Right ventricle myocardium inferior (tissue), 1 donor: Measurements from ENCODE around the gene MAGOH. TPM values are rescaled to one million over a fixed set of nuclear protein-coding genes. Genes with fewer than 3 reads are reported as not detected.

Experiments
- ATAC-seq: fragments of 200-7000 bp; cut with Tn5 transposase; one replicate; pipeline ENCODE4 v1.9.1; 2020; ENCODE audit warnings: mild to moderate bottlenecking, moderate library complexity
- DNase-seq: peaks from one replicate; pipeline ENCODE4 v3.0.0; 2021; ENCODE audit errors: missing footprints
- intact Hi-C: fragments of 100-400 bp; cut with DNase I; formaldehyde crosslinking; loops from one replicate; pipeline ENCODE4 v1.11.0; 2022
- total RNA-seq: library from RNA; stranded (reverse); fragmentation: NEBNext Ultra II Directional; extraction: Animal tissue kit (Norgen Biotek cat#: 25700); gene quantifications from one replicate; pipeline ENCODE4 v1.2.1, GENCODE V29; 2021
- donor health status: DM: no; HTN: yes; CAD: no; lungs with severe emphysema.

The MAGOH gene
- total RNA-seq, 1 donor from 2014 or later, result 24.0 TPM

DNA sequence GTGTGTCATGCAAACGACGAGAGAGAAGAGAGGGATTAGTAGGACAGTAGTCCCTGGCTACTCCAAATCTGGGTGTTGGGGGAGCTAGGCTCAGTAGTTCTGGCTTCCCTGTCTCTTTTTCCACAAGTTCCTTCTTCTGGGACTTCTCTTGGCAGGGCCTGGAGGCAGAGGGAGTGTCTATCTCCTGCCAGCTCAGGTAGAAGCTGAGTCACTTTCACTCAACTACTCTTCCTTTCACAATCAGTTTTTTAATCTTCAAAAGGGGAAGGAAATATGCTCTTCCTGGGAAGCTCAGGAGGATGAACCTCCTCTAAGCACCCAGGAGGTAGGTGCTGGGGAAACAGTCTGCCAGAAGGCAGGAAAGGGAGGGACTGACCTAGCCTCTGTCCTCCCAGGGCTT lies 35.2 kb upstream of the MAGOH start:
- no peak for ATAC-seq
- no peak for DNase-seq
- intact Hi-C loops, result no loop called here

GRCh38 chr1:53272349-53272748 lies 34.0 kb upstream of the MAGOH start:
- intact Hi-C loops, result no loop called here
- no peak for DNase-seq
- ATAC-seq, result no peak

GRCh38 chr1:53271446-53272090 lies 33.2 kb upstream of the MAGOH start:
- intact Hi-C loops, result no loop called here
- ATAC-seq, result no peak
- DNase-seq, result no peak

DNA sequence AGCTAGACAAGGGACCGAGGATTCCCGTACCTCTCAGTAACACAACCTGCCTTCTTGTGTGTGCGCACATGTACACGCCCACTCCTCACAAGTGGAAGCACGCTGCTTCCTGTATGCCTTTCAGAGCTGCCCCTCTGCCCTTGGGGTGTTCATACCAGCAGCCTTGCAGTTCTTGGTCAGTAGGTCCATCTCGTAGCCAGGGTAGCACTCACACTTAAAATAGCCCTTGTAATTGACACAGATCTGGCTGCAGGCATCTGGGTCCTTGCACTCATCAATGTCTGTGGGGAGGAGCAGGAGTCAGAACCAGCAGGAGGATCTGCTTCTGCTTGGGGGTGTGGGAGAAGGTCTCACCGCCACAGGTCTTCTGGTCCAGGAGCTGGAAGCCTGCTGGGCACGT lies 32.6 kb upstream of the MAGOH start:
- DNase-seq, result no peak
- no peak for ATAC-seq
- intact Hi-C loops, result no loop called here

- no peak for ATAC-seq
- DNase-seq, result no peak
- intact Hi-C loops, result no loop called here
Observed at GRCh38 chr1:53270107-53270506, 31.8 kb upstream of the MAGOH start.

DNA sequence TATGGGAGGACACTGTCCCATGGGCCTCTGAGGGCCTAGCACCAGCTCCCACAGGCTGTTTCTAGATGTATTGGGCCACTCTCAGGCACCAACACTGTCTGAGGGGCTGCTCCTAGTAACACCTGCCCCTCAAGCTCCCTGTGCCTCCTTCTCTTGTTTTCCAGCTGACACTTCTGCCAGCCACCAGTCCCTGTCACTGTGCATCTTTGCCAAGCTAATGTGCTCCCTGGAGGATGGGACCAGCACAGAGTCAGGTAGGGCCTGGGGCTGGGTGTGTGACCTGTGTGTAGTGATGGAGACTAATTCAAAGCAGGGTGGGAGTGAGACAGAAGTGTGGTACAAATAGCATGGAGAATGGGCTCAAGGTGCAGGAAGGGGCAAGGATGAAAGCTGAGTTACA lies 29.4 kb upstream of the MAGOH start:
- DNase-seq (no peak), ATAC-seq (no peak)
- intact Hi-C loops, result no loop called here

DNA sequence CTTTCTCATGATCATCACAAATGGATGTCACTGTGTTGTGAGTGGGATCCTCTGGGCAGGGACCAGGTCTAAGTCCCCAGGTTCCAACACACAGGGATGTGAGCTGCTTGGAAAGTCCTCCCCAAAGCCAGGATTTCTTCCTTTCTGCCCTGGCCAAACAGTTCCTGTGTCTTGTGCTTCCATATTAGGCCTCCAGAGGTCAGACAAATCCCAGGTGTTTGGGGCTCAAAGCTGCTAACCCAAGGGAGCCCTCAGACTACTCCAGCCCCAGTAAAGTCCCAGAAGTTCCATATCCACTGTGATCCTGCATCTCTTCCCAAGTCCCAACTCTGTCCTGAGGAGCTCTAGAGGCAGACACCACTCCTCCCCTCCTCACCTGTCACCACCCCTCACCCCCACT lies 27.7 kb upstream of the MAGOH start:
- ATAC-seq (no peak), DNase-seq (no peak)
- intact Hi-C loops, result no loop called here

GRCh38 chr1:53265581-53265980 lies 27.3 kb upstream of the MAGOH start:
- intact Hi-C loops, result no loop called here

GRCh38 chr1:53264048-53264447 lies 25.7 kb upstream of the MAGOH start:
- DNase-seq (no peak), ATAC-seq (no peak)
- intact Hi-C loops, result no loop called here

More at GRCh38 chr1:53265581-53265980, 27.3 kb upstream of the MAGOH start:
- DNase-seq (no peak), ATAC-seq (no peak)

GRCh38 chr1:53262000-53262399 lies 23.7 kb upstream of the MAGOH start:
- no peak for ATAC-seq
- DNase-seq, result no peak
- intact Hi-C loops, result no loop called here

DNA sequence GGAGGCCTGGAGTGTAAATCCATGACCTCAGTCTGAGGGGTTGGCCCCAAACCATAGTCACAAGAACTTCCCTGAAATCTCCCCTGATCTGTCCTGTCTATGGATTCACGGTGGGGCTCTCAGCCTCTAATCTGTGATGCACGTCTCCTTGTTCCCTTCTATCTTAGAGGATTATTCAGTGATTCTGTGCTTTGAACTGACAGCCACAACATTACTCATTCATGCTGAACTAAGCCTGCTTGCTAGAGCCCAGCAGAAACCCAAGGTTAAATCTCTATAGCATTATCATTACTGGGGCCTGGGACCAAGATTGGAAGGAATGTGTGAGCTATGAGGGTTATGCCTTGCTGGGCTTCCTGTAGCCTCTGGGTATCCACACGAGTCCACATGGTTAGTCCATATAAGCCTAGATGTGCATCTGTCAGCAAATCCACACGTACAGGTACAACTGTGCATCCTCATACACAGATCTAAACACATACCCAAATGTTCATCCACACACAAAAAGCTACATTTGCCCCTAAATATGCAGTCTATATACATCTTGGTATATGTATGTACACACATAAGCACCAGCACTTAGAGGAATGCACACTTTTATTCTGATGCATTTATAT lies 22.4 kb upstream of the MAGOH start:
- DNase-seq (no peak), ATAC-seq (no peak)
- intact Hi-C loops, result no loop called here

DNA sequence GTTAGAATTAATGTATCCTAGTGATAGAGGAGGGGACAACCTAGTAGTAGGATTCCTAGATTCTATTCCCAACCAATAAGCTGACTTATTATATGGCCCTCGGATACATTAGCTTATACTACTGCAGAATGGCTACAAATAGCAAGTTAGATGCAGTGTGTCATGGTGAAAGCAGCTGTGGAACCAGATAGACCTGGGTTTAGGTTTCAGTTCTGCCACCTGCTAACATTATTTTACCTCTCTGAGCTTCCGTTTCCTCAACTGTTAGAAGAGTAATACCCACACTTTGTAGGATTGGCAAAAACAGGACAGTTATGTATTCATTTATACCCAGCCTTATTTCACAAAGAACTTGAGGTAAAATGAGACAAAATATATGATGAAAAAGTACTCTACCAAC lies 21.6 kb upstream of the MAGOH start:
- ATAC-seq, result no peak
- no peak for DNase-seq
- intact Hi-C loops, result no loop called here

DNA sequence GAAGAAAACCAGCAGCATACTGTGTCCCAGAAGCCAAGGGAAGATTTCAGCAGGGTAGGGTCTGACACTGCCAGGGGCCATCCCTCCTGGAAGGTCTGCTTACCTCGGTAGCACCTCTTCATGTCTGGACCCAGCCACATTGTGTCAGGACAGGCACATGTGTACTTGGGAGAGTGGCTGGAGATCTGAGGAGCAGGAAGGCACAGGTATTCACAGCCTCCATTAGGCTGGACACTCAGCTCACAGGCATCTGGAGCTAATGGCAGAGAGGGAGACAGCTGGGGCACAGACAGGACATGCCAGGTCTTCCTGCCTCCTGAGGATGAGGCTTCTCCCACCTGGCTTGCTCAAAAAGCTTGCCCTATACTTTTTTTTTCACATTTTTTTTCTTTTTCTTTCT lies 19.9 kb upstream of the MAGOH start:
- intact Hi-C loops, result no loop called here
- ATAC-seq, result no peak

DNA sequence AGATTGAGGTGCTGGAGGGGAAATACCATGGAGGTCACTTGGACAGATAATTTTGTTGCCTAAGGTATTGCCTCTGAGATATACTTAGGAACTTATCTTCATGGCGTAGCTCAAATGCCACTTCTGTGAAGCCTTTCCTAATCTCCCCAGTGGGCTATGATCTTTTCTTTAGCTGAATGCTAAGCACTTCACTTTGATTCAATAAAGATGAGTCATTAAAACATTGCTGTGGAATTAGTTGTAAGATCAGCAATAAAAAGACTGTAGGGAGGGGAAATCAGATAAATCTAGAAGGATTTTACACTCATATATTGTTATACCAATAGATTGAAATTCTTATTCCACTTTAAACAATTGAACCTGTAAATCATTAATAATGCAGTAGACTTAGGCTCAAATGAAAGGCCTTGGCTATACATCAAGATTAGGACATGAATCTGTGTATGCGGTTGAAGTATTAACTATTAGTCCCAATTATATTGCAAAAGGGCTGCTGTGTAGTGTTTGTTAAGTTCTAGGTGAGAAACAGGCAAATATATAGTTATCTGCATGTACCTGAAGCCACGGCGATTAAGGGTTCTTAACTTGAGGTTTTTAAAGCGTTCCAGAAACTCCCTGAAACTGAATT lies 19.2 kb upstream of the MAGOH start:
- DNase-seq, result no peak
- intact Hi-C loops, result no loop called here
- no peak for ATAC-seq

More for the DNA sequence above, 19.9 kb upstream of the MAGOH start:
- no peak for DNase-seq

DNA sequence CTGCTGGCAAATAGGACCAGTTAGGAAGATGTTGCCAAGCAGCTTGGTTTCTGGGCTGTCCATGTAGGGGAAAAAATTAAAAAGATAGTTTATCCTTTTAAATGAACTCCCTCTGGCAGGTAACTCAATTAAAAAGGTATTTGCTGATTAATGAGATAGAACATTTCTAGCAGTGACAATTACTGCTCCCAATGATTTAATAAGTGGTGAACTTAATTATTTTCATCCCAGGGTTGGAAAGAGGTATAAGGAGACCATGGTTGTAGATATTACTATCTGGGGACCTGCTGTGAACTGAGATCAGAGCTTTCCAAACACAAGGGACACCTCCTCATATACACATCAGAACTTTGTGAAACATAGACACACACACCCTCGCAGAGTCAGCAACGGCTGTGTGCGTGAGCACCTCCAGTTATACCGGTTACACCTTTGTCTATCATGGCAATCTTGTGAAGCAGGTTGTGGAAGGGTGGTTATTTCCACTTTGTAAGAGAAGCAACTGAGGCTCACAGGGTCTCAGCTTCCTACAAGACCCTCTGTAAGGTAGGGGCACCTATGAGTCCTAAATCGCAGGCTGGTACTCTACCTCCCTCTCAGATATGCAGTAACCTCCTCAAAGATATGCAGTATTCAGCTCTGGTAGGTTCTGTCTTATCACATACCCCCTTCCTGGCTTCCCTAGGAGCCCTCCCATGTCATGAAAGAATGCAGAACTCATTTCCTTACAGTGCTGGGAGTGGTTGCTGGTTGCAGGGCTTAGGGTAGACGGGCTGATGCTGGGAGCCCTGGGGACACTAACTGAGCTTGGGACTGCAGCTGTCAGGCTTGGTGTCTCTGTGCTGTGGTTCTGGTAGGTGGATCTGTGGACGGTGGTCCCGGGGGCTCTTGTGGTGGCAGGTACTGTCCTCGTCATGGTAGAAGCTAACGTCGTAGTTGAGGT lies 18.5 kb upstream of the MAGOH start:
- intact Hi-C loops, result no loop called here
- ATAC-seq (no peak), DNase-seq (no peak)

DNA sequence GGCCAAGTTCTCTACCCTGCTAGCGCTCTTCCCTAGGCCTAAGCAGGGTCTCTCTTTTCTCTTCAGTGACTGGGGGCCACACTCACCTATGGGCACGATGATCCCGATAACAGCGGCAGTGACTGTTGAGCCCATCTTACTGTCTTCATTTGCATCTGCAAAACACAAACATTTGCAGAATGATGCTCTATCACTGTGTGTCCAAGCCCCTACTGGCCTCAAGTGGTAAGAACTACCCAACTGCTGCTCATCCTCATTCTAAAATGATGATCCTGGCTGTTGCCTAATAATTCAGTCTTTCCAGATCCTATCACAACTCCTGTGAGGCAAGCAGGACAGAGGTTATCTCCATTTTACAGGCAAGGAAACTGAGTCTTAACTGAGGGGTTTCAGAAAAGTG lies 16.7 kb upstream of the MAGOH start:
- no peak for DNase-seq
- intact Hi-C loops, result no loop called here
- no peak for ATAC-seq

DNA sequence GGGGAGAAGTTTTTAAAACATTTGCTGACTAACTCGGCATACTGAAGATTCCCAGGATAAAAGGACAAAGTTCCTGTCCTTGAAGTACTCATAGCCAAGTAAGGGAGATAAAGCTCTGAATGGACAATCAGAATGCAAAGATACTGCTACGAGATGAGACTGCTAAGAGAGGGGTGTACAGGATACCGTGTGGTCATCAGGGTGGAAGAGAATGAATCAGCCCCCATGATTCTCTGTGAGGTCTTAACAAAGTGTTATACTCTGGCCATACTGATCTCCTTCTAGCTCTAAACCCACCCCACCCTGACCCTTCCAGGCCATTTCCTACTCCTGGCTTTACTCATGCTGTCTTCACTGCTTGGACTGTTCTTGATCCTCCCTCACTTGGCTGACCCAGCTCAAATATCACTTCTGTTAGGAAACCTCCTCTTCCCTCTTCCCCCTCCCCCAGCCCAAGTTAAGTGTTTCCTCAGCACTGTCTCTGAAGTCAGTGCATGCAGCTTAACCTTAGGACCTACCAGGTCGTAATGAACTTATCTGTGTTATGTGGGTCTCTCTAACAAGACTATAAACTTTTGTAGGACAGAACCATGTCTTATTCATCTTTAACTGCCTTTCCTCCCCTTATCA lies 15.8 kb upstream of the MAGOH start:
- intact Hi-C loops, result no loop called here
- ATAC-seq (no peak), DNase-seq (no peak)

GRCh38 chr1:53250325-53250724 lies 12.0 kb upstream of the MAGOH start:
- ATAC-seq, result no peak
- intact Hi-C loops, result no loop called here

GRCh38 chr1:53249706-53250105 lies 11.4 kb upstream of the MAGOH start:
- no peak for ATAC-seq
- DNase-seq, result no peak
- intact Hi-C loops, result no loop called here

More at GRCh38 chr1:53250325-53250724, 12.0 kb upstream of the MAGOH start:
- no peak for DNase-seq
